ENCODE data around the gene HOXD10.

Gene HOXD10

DNA sequence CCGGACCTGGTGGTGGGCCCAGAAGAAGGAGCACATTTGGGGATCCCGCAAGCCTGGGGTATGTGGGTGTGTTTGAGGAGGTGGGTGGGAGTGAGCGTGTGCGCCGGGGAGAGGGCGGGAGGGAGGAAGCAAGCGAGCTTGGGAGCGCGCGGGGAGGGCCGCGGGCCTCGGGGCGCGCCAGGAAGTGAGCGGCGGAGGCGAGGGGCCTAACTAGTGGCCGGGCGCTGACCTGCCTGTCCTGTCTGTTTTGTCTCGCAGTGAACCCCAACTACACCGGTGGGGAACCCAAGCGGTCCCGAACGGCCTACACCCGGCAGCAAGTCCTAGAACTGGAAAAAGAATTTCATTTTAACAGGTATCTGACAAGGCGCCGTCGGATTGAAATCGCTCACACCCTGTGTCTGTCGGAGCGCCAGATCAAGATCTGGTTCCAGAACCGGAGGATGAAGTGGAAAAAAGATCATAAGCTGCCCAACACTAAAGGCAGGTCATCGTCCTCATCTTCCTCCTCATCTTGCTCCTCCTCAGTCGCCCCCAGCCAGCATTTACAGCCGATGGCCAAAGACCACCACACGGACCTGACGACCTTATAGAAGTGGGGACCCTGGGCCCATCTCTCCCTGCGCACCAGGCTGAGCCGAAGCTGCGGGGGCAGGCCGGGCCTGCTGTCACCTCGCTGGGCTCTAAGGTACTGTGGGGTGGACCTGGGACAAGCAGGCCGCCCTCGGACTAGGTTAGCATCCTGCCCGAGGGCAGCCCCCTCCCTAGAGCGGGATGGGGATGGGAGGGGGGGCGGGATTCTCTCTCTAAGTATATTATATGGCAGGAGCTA is 36.0 kb downstream of the HOXD10 start:
- DNase-seq = no peak

DNA sequence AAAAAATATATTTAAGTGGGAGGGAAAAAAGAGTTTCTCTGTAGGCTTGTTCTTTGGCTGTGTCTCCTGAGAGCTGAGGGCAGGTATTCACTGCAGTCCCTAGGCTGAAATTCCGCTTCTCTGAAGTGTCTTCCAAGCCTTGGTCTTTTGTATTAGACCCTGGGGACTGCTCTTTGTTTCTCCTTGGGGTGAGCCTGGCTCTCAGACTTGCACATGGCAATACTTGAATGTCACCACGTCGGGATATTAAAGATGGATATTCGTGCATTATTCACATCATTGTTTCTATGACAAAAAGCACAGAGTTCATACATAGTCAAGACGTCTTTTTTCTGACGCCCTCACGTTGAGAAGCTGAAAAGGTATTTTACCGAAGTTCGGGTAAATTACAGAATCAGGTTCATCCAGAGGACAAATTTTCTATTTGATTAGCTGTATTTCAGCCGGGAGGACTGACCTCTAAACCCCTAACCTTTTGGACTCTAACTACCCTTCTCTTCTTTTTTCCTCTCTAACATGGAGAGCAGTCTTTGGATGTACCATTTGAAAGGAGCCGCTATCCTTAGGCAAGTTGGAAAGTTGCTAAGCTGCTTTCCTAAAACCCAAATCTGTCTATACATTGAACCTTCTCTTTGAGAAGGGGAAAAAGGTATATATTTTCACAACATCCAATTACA is 38.1 kb downstream of the HOXD10 start:
- DNase-seq = no peak

DNA sequence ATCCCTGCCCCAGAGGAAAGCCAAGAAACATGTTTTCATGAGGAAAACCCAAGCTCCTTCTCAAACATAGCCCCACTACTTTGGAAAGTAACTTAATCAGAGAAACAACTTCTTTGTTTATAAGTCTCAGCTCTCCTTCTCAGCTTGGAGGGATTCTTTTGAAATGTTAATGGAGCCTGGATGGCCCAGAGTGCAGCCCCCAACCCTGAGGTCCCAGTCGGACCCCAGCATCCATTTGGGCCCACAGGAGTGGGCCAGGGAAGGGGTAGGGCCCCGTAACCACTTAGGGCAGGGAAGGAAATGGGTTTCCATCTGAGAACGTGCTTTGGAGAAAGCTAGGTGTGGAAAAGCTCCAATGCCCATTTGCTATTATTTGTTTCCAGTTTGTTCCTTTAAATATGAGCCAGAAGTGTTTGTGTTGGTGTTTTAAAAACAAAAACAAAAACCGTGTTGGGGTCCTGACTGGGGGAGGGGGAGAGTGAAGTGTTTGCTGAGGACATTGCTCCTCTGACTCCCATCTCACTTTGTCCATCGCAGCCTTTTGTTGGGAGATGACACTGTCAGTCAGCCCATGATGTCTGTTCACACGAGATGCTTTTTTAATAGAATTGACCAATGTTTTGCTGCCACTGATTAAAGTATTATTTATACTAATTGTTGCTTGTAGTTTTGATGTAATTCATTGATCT is 38.9 kb downstream of the HOXD10 start:
- no peak for DNase-seq

DNA sequence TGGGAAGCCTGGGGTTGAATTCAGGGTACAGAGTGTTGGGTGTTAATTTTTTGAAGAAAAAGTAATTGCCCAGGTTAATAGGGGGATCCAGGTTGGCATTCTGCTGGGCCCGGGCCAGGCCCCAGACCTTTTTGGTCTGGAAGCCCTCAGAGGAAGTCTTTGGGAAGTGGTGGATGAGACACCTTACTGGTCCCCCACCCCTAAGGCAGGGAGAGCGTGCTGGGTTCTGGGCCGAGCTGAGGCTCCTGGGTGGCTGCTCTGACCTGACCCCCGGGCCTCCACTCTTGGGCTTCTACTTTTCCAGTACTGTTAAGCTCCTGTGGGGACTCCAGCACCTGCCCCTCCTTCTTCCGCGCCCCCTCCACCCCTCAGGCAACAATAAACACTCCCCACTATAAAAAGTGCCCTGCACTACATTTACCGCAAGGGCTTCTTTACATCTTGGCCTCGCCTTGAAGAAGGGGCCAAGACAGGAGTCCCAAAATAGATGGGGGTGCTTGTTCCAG is 39.8 kb downstream of the HOXD10 start:
- DNase-seq = no peak

DNA sequence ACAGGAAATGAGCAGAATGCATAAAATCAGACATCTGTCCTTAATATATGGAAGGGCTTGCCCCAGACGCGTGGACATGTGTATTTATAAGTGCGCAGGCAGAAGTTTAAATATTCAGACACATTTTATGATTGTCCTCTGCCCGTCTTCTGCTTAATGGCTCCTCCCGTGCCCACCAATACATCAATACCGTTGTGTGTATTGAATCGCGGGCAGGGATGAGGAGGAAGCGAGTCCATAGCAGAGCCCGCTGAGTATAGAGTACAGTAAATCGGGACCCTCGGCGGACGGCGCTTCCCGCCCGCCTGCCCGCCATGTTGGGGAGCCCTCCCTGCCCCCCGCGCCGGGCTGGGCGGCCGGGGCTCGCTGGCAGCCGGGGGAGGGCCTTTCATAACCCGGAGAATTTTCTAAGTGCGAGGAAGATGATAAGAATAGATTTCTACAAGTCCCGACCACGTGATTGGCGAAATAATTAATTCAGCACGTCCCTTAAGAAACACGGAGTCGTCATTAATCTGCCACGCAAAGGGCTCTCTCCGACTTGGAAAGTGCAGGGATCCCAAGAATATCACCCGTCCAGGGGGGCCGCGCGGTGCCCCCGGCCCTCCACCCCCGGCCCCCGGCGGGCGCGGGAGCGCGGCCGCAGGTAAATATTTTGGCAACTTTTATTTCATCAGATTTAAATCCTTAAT is 40.4 kb downstream of the HOXD10 start, which contains the start of gene HOXD3:
Gene HOXD3, plus strand, starts transcription at position 501 of the 692 bp plus-strand sequence. CDS start 11,808 bp downstream, outside the sequence.
- no peak for DNase-seq

DNA sequence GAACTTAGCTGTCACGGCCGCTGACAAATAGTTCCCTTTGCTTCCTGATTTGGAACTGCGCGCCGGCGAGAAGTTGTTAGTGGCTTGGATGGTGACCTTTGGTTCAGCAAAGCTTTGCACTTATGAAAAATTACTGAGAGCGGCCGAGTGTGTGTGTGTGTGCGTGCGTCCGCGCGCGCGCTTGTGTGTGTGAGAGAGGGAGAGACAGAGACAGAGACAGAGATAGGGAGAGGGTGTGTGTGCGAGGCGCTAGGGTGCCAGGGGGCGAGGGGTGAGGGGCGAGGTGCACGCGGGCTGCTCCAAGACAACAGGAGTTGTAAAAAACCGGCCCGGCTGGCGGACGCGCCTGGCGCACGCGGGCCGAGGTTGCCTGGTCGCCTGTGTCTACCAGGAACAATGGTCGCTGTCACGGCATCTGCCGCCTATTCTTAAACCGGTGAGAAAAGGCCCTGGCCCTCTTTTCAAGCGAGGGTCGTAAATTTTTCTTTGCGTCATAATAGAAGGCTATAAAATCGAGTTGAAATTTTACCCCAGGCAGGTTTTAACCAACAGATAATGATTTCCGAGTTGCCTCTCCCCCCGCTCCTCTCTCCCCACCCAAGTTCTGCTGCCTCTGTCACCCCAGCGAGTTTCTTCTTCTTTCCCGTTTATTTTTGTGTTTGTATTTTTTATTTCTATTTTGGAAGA is 41.1 kb downstream of the HOXD10 start:
- DNase-seq = no peak

DNA sequence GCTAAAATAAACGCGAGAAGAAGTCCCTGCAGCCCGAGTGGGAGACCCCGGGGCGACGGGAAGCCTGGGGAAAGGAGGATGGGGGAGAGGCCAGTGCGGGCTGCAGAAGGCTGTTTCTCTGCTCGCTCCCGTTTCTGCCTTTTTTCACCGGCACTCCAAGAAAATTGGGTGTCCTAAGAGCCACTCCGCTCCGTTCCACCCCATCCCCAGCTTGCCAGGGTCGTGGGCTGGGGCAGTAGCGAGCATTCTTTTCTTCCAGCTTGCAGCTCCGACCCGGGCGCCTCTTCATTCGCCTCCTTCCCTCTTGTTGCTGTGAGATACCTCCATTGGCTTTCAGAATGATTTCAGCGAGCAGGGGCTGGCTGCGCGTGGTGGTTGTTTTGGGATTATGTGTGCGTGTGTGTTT is 41.6 kb downstream of the HOXD10 start:
- DNase-seq = no peak

DNA sequence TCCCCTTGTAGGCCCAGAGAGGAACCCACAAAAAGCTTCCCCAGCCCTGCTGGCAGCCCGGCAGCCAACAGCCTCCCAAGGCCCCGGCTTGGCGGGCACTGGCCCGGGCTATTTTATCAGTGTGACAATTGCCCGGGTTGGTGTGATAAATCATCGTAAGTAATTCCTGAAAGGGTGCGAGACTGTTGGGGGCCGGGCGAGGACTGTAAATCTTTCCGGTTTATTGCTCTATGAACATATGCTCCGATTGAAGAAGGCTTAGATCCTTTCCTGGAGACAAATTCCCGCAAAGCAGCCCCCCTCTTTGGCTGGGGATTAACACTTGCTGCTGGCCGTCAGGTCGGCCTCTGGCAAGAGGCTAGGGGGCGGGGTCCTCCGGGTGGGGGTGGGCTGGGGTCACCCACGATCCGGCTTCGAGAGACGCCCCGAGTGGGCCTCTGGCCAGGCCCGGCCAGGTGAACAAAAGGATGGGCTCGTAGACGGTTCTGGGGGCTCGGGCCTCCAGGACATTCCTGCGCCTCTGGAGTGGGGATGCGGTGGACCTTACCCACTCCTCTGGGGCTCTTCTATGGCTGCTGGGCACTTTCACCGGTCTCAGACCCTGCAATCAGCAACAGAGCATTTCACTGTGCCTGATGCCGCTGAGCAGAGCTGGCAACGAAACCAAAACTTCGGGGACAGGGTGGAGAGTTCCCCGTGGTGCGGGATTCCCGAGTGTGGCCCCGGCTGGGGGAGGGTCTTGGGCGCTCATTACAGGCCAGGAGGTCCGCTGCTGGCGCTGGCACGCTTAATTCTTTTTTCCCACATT is 42.5 kb downstream of the HOXD10 start:
- DNase-seq = no peak

DNA sequence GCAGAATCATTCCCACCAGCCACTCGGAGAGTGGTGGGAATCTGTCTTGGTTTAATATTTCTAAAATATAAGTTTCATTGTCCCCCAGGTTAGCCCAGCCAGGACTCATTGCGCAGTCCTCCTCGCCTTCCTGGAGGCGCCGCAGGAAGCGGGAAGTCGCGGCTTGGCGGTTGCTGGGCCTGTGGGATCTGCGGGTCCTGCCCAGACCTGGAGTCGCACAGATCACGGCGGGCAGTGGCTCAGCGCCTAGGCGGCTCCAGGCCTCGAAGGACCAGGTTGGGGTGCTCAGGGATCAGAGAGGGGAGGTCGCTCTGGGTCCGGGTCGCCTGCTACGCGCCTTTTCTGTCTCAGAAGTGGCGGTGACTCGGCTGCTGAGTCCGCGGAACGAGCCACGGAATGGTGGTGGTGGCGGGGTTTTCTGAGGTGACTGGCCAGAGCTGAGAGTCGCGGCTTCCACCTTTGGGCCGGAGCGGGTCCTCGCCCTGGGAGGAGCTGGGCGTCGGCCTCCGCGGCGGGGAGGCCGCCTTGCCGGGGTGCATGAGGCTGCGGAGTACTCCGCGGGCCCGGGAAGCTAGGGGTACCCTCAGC is 43.2 kb downstream of the HOXD10 start:
- DNase-seq = no peak

DNA sequence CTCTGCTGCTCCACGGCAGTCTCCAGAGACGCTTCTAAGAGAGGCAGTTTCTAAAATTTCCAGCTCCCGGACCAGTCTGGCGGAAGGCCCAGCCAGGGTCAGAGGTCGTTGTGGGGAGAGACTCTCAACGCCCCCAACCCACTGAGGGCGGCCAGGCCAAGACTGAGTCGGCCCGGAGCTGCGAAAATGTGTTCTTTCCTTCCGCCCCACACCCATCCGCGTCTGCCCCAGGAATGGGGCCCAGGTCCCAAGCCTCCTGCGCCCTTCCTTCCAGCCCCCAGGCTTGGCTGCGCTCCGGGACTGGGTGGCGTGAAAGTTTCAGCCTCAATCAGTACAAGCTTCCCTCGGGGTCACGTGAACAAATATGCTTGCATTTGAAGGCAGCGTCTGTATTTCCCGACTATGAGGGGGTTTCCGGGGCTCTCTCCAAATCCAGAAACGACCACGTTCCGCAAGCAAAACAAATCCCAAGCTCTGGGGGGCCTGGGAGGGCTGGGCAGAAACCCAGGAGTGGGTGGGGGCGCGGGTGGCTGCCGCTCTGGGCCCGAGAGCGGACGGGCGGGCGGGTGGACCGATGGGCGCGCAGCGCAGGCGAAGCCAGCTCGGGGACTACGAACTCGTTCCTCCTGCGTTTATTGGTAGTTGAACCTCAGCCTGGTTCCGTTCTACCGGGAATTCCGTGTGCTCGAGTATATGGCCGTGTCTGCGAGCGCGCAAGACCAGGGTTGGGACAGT is 43.8 kb downstream of the HOXD10 start:
- no peak for DNase-seq

DNA sequence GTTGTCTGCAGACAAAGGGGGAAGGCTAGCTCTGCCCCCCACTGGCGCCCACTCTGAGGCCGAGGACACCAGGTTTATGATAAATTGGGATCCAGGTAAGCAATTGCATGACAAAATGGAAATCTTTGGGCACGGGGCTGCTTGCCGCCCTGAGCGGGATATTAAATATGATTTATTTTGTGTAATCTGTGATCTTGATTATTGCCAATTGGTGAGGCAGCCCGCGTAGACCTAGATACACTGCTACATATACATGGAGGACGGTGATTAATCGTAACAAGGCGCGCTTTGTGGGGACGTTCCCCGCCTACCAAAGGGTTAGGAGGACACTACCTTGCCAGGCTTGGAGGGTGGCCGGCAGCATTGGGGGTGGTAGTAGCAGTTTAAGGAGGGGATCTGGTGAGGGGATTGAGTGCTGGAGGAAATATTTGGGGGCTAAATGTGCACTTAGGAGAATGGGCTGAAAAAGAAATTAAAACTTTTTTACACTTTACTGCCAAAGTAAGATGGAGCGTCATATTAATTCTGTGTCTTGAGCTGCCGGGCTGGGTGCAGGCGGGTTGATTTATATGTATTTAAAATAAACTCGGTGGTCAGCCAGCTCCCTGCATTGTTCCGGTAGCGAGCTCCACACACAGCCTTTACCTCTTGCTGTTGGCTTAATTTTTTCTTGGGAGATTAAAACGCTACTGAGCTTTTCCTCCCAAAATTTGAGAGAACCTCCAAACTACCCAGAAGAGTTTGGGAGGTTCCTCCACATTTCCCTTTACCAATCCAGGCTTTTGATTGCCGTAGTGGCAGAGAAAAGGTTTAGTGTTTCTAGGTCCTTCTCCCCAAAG is 44.6 kb downstream of the HOXD10 start:
- no peak for DNase-seq

DNA sequence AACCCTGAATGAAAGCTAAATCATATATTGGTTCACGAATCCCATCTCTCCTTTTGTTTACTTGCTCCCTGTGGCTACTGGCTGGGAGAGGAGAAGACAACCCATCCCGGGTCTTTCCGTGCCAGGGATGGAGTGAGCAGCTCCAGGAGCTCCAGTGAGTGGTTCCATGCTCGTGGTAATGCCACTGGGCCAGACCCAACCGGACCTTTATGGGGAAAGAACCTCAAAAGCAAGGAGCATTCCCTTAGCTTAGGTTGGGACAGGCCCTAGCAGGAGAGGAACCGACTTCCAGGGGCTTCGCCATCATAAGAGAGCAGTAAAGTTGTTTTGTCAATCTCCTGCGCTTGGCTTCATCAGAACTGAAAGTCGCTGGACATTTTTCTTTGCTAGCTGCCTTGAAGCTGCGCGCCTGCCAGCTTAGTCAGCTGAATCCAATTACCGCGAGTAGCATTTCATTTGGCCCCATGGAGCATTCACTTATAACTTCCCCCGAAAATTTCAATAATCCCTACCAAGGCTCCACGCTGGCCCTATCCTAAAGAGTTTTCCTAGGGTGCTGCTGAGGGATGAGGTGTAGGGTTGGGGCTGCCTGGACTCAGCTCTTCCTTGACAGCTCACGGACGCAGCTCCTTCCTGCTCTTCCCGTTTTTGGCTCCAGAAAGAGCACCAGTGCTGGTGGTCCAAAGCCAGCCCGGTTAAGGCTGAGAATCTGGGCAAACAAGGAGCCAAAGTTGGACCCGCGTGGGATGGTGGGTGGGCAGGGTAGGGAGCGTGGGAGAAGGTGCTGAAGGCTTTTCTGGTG is 45.4 kb downstream of the HOXD10 start:
- no peak for DNase-seq

DNA sequence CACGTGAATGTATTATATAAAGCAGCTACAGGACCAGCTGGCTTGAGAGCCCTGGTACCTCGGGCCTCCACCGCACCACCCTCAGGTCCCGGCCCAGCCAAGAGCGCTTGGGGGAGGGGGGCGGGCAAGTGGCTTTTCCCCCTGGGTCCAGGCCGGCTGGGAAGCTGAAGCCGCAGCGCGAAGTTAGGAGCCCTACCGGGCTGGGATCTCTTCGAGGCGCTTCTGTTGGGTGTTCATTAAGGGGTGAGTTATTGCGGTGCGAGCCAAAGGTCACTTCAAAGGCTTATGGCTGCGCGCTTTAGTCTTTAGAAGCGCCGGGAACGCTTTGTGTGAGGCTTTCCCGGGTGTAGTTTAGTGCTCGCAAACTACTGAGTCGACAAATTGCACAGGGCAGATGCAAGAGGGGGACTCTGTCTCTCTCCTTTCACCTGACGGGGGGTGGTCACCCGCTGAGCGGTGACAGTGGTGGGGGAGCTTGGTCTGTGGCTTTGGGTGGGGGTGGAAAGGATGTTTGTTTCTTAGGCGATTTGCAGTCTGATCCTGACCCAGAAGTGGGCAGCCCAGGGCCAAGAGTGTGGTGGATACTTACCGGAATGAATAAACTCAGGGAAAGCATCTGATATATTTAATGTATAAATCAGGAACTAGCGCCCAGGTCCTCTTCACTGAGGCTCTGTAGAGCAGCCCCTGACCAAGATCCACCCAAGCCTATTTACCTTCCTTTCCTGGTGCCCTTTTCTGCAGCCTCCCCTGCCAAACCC is 46.5 kb downstream of the HOXD10 start:
- no peak for DNase-seq

DNA sequence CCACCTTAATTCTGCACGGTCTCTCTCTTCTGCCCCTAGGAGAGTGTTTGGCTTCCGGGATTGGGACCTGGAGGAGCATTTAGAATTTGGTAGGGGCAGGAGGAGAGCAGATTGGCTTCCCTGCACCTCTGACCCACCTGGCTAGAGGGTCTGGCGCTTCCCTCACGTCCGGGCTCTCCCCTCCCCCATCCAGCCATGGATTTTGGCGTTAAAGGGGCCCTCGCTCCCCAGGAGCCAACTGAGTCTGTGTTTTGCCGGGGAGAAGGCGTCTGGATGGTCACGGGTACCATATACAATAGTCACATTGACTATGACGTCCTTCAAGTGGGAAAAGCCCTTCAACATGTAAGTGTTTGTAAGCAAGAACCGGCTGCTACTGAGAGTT is 47.1 kb downstream of the HOXD10 start:
- no peak for DNase-seq

DNA sequence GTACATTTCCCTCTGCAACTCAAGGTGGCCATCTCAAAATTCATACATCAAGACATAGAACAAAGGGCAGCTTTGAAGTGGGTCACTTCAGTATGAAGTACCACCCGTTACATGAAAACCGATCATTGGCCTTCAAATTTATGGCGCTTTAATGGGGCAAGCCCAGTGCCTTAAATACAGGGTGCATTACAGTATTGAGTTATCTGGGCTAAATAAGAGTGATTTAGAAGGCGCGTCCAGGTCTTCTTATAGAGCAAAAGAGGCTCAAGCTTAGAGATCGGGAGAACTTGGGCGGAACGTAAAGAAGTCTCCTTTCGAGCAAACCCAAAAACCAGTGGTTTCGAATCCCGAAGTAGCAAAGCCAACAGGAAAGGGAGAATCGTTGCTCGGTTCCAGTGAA is 47.6 kb downstream of the HOXD10 start:
- no peak for DNase-seq

DNA sequence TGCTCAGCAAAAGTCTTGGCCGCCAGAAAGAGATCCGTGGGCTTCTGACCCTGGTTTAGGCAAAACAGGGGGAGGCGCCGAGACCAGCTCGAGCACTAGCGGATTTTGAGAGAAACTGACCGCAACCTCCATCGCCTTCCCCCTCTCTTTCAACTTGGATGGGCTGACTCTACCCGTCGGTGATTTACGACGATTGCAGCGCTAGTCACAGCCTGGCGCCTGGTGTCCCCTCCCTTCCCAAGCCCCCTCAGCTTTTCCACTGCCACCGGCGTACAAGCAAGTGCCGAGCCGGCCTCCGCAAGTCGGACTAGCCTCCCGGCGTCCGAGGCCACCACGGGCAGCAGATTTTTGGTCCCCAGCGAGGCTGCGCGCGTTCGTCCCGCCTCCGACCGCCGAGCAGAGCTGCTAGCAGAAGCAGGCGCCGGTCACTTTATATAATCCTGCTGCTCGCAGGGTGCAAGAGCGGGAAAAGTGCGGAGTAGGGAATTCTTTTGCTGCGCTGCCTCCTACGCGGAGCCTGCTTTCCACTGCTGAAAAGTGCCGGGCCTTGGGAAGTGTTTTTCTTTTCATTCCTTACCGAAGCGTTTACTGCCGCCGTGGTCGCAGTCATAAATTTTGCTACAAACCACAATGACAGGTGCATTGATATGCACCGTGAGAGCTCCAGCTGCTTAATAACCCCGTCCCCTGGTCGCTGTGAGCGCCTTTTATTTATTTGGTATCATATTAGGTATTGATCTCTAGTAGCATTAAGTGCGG is 48.2 kb downstream of the HOXD10 start:
- no peak for DNase-seq
